GM19455 (cell line): Measurements from ENCODE around the gene TIPARP.
"Not testable (repeated sequence)": the region's sequence is repeated elsewhere in the genome, so short reads cannot be mapped to it uniquely, and the experiment has no call there.

Source experiments
- ATAC-seq: cut with Tn5 transposase; IDR thresholded peaks from one replicate; pipeline ENCODE4 v1.9.1; 2021; ENCODE audit not compliant: unreplicated experiment

Gene TIPARP

DNA sequence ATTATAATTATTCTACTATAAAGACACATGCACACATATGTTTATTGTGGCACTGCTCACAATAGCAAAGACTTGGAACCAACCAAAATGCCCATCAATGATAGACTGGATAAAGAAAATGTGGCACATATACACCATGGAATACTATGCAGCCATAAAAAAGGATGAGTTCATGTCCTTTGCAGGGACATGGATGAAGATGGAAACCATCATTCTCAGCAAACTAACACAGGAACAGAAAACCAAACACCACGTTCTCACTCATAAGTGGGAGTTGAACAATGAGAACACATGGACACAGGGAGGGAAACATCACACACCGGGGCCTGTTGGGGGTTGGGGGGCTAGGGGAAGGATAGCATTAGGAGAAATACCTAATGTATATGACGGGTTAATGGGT lies 62.7 kb downstream of the TIPARP start:
- not testable (repeated sequence) for ATAC-seq

GRCh38 chr3:156738251-156738650 lies 63.9 kb downstream of the TIPARP start:
- ATAC-seq, result no peak

DNA sequence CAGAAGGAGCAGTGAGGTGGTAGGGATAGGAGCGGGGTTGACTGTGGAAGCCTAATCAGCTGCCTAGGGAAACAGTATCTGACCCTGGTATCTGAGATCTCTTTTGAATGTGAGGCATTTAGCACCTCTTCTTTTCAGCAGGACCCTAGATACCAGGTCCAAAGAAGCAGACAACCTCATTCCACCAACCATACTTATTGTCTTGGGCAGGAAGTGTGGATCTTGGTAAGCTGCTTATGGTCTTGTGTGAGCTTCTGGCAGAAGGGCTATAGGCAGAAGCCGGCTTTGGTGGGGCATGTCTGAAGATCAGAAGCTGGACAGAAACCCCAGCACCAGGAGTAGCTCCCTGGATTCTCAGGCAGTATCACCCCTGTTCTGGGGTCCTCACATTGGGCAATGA lies 65.6 kb downstream of the TIPARP start:
- no peak for ATAC-seq

DNA sequence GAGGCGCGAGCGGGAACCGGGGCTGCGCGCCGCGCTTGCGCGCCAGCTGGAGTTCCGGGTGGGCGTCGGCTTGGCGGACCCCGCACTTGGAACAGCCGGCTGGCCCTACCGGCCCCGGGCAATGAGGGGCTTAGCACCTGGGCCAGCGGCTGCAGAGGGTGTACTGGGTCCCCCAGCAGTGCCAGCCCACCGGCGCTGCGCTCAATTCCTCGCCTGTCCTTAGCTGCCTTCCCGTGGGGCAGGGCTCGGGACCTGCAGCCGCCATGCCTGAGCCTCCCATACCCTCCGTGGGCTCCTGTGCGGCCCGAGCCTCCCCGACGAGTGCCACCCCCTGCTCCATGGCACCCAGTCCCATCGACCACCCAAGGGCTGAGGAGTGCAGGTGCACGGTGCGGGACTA lies 66.2 kb downstream of the TIPARP start:
- not testable (repeated sequence) for ATAC-seq

- ATAC-seq, result no peak
Measured at GRCh38 chr3:156741935-156742334, 67.5 kb downstream of the TIPARP start.

DNA sequence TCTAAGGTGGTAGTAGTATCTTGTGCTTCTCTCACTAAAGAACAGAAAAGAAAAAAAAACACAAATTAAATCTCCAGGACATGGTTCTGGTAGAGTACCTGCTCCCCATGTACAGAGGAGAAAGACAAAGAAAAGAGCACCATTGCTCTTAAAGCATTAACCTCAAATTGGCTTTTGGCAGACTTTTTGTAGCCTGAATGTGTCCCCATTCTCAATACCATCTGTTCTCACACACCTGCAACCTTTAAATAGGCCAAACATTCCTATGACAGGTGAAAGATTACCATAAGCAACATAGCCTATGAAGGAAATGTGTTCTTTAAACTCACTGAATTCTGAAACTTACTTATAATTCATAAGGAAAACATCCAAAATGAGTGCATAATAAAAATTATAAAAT lies 68.0 kb downstream of the TIPARP start:
- no peak for ATAC-seq

DNA sequence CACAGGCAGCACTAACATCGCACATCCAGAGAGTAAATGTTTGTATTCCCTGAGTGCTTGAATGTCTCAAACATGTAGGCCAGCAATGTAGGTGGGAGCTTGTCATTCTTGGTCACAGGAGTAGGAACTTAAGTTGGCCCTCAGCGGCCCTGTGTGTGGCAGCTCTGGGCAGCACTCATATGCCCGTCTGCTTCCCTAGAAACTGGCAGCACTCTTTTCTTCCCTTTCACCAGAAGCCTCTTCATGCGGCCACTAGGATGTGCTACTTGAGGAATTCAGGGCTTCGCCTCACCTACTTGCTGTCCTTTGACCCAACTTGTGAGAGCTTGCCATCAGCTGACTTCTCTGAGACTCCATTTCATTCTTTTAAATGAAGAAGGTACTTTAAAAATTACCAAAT lies 69.5 kb downstream of the TIPARP start:
- ATAC-seq, result no peak

DNA sequence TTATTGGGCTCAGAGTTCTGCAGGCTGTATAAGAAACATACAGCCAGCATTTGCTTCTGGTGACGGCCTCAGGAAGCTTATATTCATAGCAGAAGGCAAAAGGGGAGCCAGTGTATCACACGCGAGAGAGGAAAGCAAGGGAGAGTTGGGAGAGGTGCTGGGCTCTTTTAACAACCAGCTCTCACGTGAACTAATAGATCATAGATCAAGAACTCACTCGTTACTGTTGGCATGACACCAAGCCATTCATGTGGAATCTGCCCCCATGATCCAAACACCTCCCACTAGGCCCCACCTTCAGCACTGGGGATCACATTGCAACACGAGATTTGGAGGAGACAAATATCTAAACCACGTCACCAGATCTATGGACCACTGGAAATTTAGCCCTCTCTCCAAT lies 70.2 kb downstream of the TIPARP start:
- ATAC-seq, result no peak

- ATAC-seq, result no peak
Measured at GRCh38 chr3:156745766-156746165, 71.4 kb downstream of the TIPARP start.

DNA sequence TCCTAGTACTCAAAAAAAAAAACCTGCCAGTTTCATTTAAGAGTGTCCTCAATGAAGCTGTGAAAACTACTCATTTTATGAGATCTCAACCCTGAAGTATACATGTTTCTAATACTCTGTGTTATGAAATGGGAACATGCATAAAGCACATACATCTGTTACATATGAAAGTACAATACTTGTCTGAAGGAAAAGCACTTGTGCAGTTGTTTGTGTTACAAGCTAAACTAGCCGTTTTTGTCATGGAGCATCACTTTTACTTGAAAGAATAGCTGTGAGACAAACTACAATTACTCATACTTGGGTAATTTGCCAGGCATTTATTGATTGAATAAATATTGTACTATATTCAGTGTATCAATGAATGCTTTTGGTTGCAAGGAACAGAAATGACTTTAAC lies 72.7 kb downstream of the TIPARP start:
- ATAC-seq, result no peak

DNA sequence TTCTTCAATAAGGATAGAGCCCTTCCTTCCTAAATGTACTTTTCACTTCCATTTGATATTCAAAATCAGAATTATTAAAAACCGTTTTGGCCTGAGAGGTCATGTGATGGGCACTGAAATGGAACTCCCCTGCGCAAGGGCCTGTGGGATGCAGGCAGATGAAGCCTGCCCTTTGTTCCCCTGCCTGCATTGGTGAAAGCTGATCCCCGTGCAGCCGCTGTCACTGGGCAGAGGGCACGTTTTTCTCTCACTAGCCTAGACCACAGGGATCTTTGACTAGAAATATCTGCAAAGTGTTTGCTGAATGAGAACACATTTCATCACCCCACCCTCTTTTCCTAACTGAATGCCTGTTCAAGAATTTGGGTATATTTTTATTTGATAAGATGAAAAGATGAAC lies 74.9 kb downstream of the TIPARP start:
- no peak for ATAC-seq

GRCh38 chr3:156750191-156750873 lies 75.9 kb downstream of the TIPARP start:
- no peak for ATAC-seq

DNA sequence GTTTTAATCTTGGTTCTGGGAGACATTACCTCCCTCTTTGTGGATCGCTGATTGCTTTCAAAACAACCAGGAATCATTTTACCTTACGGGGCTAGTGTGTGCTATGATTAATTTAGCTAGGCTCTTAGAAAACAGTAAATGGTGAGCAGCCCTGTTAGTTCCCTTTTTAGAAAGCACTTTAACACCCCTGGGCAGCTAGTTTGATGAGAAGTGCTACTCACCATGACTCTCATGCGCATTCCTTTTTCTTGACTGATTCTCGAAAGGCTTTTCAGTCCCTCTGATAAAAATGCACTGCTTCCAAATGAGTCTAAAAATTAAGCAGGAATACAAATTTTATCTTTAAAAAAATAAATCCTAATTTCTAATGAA lies 76.5 kb downstream of the TIPARP start:
- ATAC-seq, result no peak

DNA sequence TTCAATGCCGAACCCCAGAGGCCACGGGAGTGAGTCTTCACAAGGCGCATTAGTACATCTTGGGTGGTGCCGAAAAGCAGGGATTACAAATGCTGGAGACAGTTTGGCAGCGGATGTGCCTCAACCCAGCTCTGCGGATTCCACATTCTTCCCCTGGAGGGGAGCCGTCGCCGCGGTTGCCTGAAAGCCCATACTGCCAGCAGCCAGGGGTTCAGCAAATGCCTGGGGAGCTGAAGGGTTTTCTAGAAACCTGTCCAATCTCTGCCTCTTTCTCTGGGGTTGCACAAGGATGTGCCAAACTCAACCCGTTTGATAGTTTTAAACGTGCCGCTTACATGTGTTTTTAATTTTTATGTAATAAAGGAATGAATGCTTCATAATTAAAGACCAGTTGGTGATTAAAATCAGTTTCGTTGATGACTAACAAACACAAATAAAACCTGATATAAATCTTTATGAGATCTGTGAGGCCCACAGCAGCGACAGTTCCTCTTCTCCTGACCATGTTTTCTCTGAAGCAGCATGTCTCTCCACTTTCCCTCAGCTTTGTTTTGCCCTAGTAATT lies 77.2 kb downstream of the TIPARP start:
- no peak for ATAC-seq
